GM06990 (cell line): ENCODE results near the gene NLN.

Experiments
- DNase-seq: peaks from one replicate; pipeline ENCODE4 v3.0.0-alpha.2; 2011; ENCODE audit not compliant: insufficient read length; ENCODE audit errors: extremely low read depth
- H3K27me3 ChIP-seq: replicated peaks from 2 replicates; pipeline ENCODE4 v1.6.0; 2011; ENCODE audit warnings: low read length; ENCODE audit not compliant: control insufficient read depth, insufficient read depth
- H3K36me3 ChIP-seq: 2 replicates; pipeline ENCODE4 v1.5.1; 2011; ENCODE audit warnings: low read length; ENCODE audit not compliant: control insufficient read depth, insufficient read depth
- H3K4me3 ChIP-seq: replicated peaks from 2 replicates; pipeline ENCODE4 v1.5.1; 2011; ENCODE audit warnings: low read depth, mild to moderate bottlenecking, control low read depth, low read length
- TF ChIP-seq, protein P1 (sequence below): IDR thresholded peaks from 2 replicates; pipeline ENCODE4 v1.5.1; 2011; ENCODE audit warnings: low read length, control low read depth, mild to moderate bottlenecking, inconsistent platforms; ENCODE audit not compliant: insufficient read depth, poor library complexity, severe bottlenecking

NLN gene

DNA sequence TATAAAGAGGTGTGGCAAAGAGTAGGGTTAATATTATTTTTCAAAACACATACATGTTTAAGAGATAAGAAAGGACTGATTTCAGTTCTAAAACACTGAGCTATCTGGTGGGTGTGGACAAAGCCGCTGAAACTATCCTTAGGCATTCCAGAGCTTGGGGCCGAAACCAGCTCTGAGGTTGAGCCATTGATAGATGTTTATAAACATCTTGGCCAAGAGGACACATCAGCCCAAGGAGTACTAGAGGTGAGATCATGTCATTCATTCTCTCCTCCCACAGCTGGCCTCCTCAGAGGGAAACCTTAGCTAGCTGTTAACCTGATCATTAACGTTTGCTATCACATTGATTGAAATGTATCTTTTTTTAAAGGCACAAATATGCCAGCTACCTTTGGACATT is 89.9 kb downstream of the NLN start:
- no peaks in the 10 kb centered on the region for H3K27me3 ChIP-seq
- H3K36me3 ChIP-seq: no peaks in the 10 kb centered on the region
- DNase-seq: no peak
- H3K4me3 ChIP-seq: no peak overlapping the region
- TF ChIP-seq, protein P1, sequence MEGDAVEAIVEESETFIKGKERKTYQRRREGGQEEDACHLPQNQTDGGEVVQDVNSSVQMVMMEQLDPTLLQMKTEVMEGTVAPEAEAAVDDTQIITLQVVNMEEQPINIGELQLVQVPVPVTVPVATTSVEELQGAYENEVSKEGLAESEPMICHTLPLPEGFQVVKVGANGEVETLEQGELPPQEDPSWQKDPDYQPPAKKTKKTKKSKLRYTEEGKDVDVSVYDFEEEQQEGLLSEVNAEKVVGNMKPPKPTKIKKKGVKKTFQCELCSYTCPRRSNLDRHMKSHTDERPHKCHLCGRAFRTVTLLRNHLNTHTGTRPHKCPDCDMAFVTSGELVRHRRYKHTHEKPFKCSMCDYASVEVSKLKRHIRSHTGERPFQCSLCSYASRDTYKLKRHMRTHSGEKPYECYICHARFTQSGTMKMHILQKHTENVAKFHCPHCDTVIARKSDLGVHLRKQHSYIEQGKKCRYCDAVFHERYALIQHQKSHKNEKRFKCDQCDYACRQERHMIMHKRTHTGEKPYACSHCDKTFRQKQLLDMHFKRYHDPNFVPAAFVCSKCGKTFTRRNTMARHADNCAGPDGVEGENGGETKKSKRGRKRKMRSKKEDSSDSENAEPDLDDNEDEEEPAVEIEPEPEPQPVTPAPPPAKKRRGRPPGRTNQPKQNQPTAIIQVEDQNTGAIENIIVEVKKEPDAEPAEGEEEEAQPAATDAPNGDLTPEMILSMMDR: no peak

DNA sequence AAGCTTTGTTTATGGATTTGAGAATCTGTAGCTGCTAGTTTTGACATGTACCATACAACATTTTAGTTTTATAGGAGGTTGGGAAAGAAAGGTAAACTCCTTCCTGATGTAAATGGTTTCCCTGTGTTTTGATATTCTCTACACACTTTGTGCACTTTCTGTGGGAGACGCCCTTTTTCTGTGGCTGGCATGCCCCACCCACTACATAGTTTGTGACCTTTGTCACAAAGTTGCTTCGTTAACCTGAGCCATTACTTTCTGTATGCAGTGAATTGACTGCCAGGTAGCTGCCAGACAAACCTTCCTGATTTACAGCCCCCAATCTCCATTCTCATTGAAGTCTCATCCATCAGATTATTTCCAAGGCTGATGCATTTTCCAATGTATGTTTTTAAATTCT is 90.6 kb downstream of the NLN start:
- H3K36me3 ChIP-seq: no peaks in the 10 kb centered on the region
- no peak overlapping the region for H3K4me3 ChIP-seq
- DNase-seq: no peak
- TF ChIP-seq, protein P1: no peak
- no peaks in the 10 kb centered on the region for H3K27me3 ChIP-seq

DNA sequence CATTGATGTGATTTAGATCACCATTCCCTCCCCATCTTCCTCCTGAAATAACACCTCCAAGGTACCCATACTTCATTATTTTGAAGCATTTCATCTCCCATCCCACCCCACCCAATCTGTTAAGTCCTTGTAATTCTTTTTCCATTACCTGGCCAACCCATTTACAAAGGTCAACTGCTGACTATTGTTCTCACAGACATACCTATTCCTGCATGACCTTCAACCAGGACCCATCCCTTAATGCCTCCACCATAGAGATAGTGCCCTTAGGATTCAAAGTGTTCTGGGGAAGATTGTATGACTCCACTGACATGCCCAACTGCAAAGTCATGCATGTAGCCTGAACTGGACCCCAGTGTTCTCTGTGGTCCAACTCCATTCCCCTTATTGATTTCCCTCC is 91.2 kb downstream of the NLN start:
- H3K27me3 ChIP-seq: no peaks in the 10 kb centered on the region
- no peak for DNase-seq
- no peaks in the 10 kb centered on the region for H3K36me3 ChIP-seq
- TF ChIP-seq, protein P1: no peak
- no peak overlapping the region for H3K4me3 ChIP-seq

DNA sequence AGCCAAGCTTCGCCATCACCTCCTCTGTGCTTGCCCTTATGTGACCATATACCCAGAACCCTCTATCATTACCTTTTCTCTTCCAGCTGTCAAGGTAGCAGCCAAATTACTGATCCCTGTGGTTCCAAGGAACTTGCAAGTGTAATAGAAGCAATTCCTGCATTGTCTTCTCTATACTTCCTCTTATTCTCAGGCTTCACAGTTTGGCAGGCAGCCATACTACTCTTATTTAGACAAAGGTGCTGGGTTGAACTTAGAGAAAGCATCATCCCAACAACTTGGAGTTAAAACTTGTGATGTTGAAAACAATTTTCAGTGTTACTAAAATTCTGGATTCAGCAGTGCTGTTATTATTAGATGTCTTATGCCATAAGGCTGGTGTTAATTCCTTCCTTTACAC is 93.2 kb downstream of the NLN start:
- no peaks in the 10 kb centered on the region for H3K36me3 ChIP-seq
- no peak overlapping the region for H3K4me3 ChIP-seq
- TF ChIP-seq, protein P1: no peak
- no peaks in the 10 kb centered on the region for H3K27me3 ChIP-seq
- no peak for DNase-seq

DNA sequence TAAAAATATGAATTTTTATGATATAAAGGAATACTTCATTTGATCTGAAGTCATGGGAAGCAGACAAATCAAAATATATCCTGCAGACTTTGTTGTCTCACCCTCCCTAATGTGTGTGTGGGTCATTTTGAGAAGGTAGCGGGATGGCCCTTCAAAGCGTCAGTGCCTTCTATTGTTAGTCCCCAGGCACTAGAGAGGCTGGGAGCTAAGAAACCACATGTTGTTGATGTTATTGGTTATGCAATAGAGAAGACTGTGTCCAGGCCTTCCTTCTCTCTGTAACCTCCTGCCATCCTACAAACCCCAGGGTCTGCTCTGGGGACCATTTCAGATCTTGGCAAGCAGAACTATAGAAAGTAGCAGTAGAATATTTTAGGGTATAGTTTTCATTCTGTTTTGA is 94.7 kb downstream of the NLN start:
- TF ChIP-seq, protein P1: no peak
- DNase-seq: no peak
- Histone ChIP-seq H3K27me3 (no peaks in the 10 kb centered on the region), H3K4me3 (no peak overlapping the region), H3K36me3 (no peaks in the 10 kb centered on the region)

DNA sequence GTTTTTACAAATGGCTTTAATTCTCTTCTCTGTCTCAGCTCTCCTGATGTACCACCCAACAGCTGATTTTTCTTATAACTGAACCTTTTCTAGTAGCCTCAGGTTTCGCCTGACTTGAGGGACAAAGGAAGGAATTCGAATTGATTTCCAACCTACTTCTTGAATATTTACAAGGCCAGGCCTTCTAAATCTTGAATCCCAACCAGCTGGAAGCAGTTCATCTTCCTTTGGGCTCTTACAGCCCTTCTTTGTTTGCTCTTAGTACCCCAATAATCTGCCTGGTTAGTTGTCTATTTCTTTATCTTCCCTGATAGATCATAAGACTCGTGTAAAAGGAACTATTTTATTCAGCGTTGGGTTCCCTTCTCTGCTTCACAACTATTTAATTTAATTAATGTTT is 95.9 kb downstream of the NLN start:
- Histone ChIP-seq H3K36me3 (no peaks in the 10 kb centered on the region), H3K4me3 (no peak overlapping the region), H3K27me3 (no peaks in the 10 kb centered on the region)
- DNase-seq: no peak
- TF ChIP-seq, protein P1: no peak
